Mesendoderm (in vitro differentiated cells): ENCODE measurements around the gene CMIP.

Source experiments
- DNase-seq: peaks from one replicate; pipeline ENCODE4 v3.0.0; 2013
- H2AK5ac ChIP-seq: 2 replicates; pipeline ENCODE4 v1.6.1; 2013; ENCODE audit warnings: low read length, inconsistent platforms
- H2BK120ac ChIP-seq: 2 replicates; pipeline ENCODE4 v1.6.1; 2013; ENCODE audit warnings: low read depth, mild to moderate bottlenecking, low read length, moderate library complexity, mixed read lengths
- H2BK15ac ChIP-seq: replicated peaks from 2 replicates; pipeline ENCODE4 v1.6.1; 2013; ENCODE audit warnings: low read depth, mild to moderate bottlenecking, moderate library complexity
- H2BK5ac ChIP-seq: 2 replicates; pipeline ENCODE4 v1.6.1; 2013; ENCODE audit warnings: low read length, inconsistent platforms
- H3K18ac ChIP-seq: 2 replicates; pipeline ENCODE4 v1.6.1; 2013; ENCODE audit warnings: mild to moderate bottlenecking, low read length, mixed read lengths
- H3K23ac ChIP-seq: one replicate; pipeline ENCODE4 v1.6.1; 2013; ENCODE audit warnings: low read length
- H3K27ac ChIP-seq: 2 replicates; pipeline ENCODE4 v1.5.1; 2013; ENCODE audit warnings: low read depth, mild to moderate bottlenecking, inconsistent platforms, low read length, moderate library complexity
- H3K27me3 ChIP-seq: 2 replicates; pipeline ENCODE4 v1.6.1; 2013; ENCODE audit warnings: low read length, control low read depth, mild to moderate bottlenecking, inconsistent platforms; ENCODE audit not compliant: insufficient read depth, poor library complexity
- H3K36me3 ChIP-seq: 2 replicates; pipeline ENCODE4 v1.6.1; 2013; ENCODE audit warnings: low read length, inconsistent platforms; ENCODE audit not compliant: control insufficient read depth, insufficient read depth
- H3K4ac ChIP-seq: one replicate; pipeline ENCODE4 v1.6.1; 2013; ENCODE audit warnings: low read depth, mild to moderate bottlenecking, low read length, moderate library complexity
- H3K4me1 ChIP-seq: 2 replicates; pipeline ENCODE4 v1.6.1; 2013; ENCODE audit warnings: low read depth, low read length, inconsistent platforms; ENCODE audit not compliant: control insufficient read depth
- H3K4me2 ChIP-seq: 2 replicates; pipeline ENCODE4 v1.6.1; 2013; ENCODE audit warnings: low read length
- H3K4me3 ChIP-seq: 2 replicates; pipeline ENCODE4 v1.5.1; 2013; ENCODE audit warnings: mild to moderate bottlenecking, low read length
- H3K56ac ChIP-seq: one replicate; pipeline ENCODE4 v1.6.1; 2013; ENCODE audit warnings: low read length
- H3K79me1 ChIP-seq: 2 replicates; pipeline ENCODE4 v1.6.1; 2013; ENCODE audit warnings: low read length, inconsistent platforms
- H3K79me2 ChIP-seq: 2 replicates; pipeline ENCODE4 v1.6.1; 2013; ENCODE audit warnings: mild to moderate bottlenecking, low read length; ENCODE audit not compliant: control insufficient read depth, insufficient read depth
- H3K9ac ChIP-seq: 2 replicates; pipeline ENCODE4 v1.6.1; 2013; ENCODE audit warnings: low read length, inconsistent platforms
- H4K5ac ChIP-seq: one replicate; pipeline ENCODE4 v1.6.1; 2013; ENCODE audit warnings: low read length
- H4K8ac ChIP-seq: one replicate; pipeline ENCODE4 v1.6.1; 2013; ENCODE audit warnings: low read depth, mild to moderate bottlenecking, control low read depth, low read length, moderate library complexity
- WGBS: extraction: QIAGEN DNeasy Blood & Tissue Kit; methylation state at CpG from one replicate; pipeline ENCODE4 v1.1.7; 2013; ENCODE audit warnings: low lambda C conversion rate, missing lambda C conversion rate; ENCODE audit not compliant: insufficient coverage; ENCODE audit errors: extremely low coverage; 5-methylcytosine and 5-hydroxymethylcytosine counted together

The CMIP gene

DNA sequence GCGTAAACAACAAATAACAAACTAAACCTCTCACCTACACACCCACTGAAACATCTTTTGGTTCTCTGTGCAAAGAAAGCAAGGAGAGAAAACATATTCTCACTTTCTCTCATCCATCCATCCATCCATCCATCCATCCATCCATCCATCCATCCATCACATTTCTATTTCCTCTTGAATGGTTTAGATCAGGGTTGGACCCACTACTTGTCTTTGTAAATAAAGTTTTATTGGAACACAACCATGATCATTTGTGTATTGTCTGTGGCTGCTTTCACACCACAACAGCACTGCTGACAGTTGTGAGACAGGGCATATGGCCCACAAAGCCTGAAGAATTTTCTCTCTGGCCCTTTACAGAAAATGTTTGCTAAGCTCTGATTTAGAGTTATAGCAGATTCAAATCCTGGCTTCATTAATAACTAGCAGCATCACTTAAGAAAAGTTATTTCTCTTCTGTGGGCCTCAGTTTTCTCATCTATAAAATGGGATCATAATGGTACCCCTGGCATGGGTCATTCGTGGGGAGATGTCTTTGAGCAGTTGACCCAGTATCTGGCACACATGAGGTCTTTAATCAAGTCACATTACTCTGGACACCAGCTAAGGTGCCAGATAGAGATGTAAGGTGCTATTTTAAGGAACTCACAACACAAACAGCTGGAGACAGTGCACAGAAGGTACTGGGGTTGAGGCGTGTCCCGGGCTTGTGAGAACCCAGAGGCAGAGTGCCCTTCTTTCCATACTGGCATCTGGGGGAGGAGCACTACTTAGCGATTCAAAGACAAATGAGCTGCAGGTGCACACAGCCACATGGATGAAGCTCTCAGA is 146.3 kb downstream of the CMIP start:
- Histone ChIP-seq H3K56ac (no peak overlapping the region), H4K5ac (no peak overlapping the region), H3K9ac (no peak overlapping the region), H3K4me3 (no peak overlapping the region), H2BK5ac (no peak overlapping the region), H2BK120ac (no peak overlapping the region), H4K8ac (no peak overlapping the region), H3K27me3 (no peaks in the 10 kb centered on the region), H3K18ac (no peak overlapping the region), H3K23ac (no peak overlapping the region), H3K4ac (no peak overlapping the region), H2AK5ac (no peak overlapping the region), H3K27ac (no peak overlapping the region), H3K36me3 (no peaks in the 10 kb centered on the region), H3K4me1 (peaks cover 5% of the 10 kb centered on the region), H3K4me2 (no peak overlapping the region), H2BK15ac (no peak overlapping the region), H3K79me1 (peaks cover 31% of the 10 kb centered on the region), H3K79me2 (peaks cover 13% of the 10 kb centered on the region)
- no peak for DNase-seq
- no CpG with 5 or more reads among the region's 5 CpGs for WGBS

DNA sequence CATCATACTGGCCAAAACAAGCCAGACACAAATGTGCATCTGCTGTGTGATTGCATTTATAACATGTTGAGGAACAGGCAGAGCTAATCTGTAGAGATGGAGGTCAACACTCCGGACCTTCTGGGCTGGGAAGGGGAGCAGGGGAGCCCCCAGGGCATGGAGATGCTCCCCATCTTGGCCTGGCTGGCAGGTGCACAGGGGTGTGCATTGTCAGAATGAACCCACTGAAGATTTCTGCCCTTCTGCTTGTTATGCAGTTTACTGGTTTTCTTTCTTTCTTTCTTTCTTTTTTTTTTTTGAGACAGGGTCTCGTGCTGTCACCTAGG is 146.9 kb downstream of the CMIP start:
- Histone ChIP-seq H3K79me2 (peaks cover 10% of the 10 kb centered on the region), H3K56ac (no peak overlapping the region), H2AK5ac (no peak overlapping the region), H3K4me3 (no peak overlapping the region), H2BK120ac (no peak overlapping the region), H2BK15ac (no peak overlapping the region), H2BK5ac (no peak overlapping the region), H3K36me3 (no peaks in the 10 kb centered on the region), H3K23ac (no peak overlapping the region), H3K4ac (no peak overlapping the region), H3K4me1 (no peaks in the 10 kb centered on the region), H4K8ac (no peak overlapping the region), H3K4me2 (no peak overlapping the region), H3K9ac (no peak overlapping the region), H4K5ac (no peak overlapping the region), H3K79me1 (peaks cover 28% of the 10 kb centered on the region), H3K18ac (no peak overlapping the region), H3K27ac (no peak overlapping the region), H3K27me3 (no peaks in the 10 kb centered on the region)
- no CpG with 5 or more reads among the region's 2 CpGs for WGBS
- DNase-seq = no peak

DNA sequence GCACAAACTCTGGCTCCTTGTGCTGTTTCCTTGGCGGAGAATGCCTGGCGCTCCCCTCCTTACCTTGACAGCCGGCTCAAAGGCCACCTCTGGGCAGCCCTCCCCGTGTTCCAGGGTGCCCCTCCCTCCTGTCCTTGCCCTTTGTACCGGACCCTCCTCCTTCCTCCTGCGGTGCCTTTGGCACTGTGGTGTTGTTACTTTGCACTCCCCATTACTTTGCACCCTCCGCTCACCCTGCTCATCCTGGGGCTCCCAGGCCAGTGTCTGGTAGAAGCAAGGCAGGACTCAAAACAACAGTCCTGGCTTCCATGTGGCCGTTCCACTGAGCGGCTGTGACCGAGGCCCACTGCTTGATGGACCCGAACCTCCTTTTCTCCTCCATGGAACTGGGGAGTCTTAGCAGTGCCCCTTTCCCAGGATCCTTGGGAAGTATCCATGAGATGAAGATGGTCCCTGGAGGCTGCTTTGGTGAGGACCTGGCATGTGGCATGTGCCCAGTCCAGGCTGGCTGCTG is 147.8 kb downstream of the CMIP start:
- Histone ChIP-seq H3K56ac (no peak overlapping the region), H2BK120ac (no peak overlapping the region), H3K4me2 (no peak overlapping the region), H2BK15ac (no peak overlapping the region), H3K4ac (no peak overlapping the region), H3K4me3 (no peak overlapping the region), H3K27me3 (no peaks in the 10 kb centered on the region), H4K5ac (no peak overlapping the region), H3K9ac (no peak overlapping the region), H3K23ac (no peak overlapping the region), H3K4me1 (no peaks in the 10 kb centered on the region), H3K18ac (no peak overlapping the region), H3K27ac (no peak overlapping the region), H2AK5ac (no peak overlapping the region), H3K79me2 (peaks cover 8% of the 10 kb centered on the region), H3K79me1 (peaks cover 24% of the 10 kb centered on the region), H3K36me3 (no peaks in the 10 kb centered on the region), H2BK5ac (no peak overlapping the region), H4K8ac (no peak overlapping the region)
- DNase-seq = no peak
- no CpG with 5 or more reads among the region's 11 CpGs for WGBS

DNA sequence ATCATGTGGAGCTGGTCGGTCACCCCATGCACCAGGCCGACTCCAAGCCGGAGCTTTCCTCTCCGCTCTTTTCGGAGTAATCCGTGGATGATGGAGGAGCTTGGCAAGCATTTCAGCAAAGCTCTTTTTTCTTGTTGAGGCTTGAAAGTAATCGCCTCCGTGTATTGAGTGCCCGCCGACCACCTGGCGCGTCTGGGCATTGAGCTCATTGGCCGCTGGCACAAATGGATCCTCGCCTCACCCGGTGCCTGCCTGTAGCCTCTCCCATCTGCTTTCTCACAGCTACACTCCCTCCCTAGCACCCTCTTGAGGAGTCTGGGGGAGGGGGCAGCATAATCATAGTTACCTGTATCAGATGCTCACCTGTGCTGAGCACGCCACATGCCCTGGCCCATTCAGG is 148.9 kb downstream of the CMIP start:
- H2BK5ac ChIP-seq = no peak overlapping the region
- no peaks in the 10 kb centered on the region for H3K4me1 ChIP-seq

DNA sequence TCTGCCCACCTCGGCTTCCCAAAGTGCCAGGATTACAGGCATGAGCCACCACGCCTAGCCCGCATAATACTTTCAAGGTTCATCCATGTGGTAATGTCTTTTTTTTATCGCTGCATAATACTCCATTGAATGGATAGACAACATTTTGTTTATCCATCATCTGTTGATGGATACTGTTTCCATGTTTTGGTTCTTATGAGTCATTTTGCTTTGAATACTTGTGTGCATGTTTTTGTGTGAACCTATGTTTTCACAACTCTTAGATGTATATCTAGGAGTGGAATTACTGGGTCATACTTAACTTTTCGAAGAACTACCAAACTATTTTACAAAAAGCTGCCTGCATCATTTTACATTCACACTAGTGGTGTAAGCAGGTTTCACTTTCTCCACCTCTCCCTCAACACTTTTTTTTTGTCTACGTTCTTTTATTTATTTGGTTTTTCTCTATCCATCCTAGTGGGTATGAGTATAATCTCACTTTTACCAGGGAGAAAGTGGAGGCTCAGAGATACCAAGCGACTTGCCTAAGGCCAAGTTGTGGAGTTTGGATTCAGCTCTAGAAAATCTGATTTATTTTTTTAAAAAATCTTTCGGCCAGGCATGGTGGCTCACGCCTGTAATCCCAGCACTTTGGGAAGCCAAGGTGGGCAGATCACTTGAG is 151.2 kb downstream of the CMIP start:
- no peaks in the 10 kb centered on the region for H3K4me1 ChIP-seq
- no peak overlapping the region for H4K5ac ChIP-seq
- no peak for DNase-seq
- H3K79me1 ChIP-seq = peaks cover 26% of the 10 kb centered on the region
- H4K8ac ChIP-seq = no peak overlapping the region
- H3K18ac ChIP-seq = no peak overlapping the region
- H2BK15ac ChIP-seq = no peak overlapping the region
- H3K79me2 ChIP-seq = peaks cover 4% of the 10 kb centered on the region
- no peaks in the 10 kb centered on the region for H3K36me3 ChIP-seq
- no peak overlapping the region for H3K4ac ChIP-seq
- no peak overlapping the region for H3K56ac ChIP-seq
- no peak overlapping the region for H3K23ac ChIP-seq
- H3K4me2 ChIP-seq = no peak overlapping the region
- no peak overlapping the region for H3K9ac ChIP-seq
- H2BK120ac ChIP-seq = no peak overlapping the region
- no peak overlapping the region for H2AK5ac ChIP-seq
- no peak overlapping the region for H3K4me3 ChIP-seq
- H3K27me3 ChIP-seq = no peaks in the 10 kb centered on the region
- no peak overlapping the region for H2BK5ac ChIP-seq
- whole genome bisulfite sequencing = no CpG with 5 or more reads among the region's 9 CpGs
- no peak overlapping the region for H3K27ac ChIP-seq

More for the DNA sequence above, 148.9 kb downstream of the CMIP start:
- H3K4me2 ChIP-seq = no peak overlapping the region
- H2BK15ac ChIP-seq = no peak overlapping the region
- H3K79me1 ChIP-seq = peaks cover 22% of the 10 kb centered on the region
- WGBS = no CpG with 5 or more reads among the region's 16 CpGs
- H4K5ac ChIP-seq = no peak overlapping the region
- H3K27ac ChIP-seq = no peak overlapping the region
- no peak overlapping the region for H2BK120ac ChIP-seq
- DNase-seq = no peak
- peaks cover 5% of the 10 kb centered on the region for H3K79me2 ChIP-seq
- no peak overlapping the region for H4K8ac ChIP-seq
- no peaks in the 10 kb centered on the region for H3K27me3 ChIP-seq
- no peak overlapping the region for H3K4ac ChIP-seq
- H3K4me3 ChIP-seq = no peak overlapping the region
- no peak overlapping the region for H3K9ac ChIP-seq
- H2AK5ac ChIP-seq = no peak overlapping the region
- no peaks in the 10 kb centered on the region for H3K36me3 ChIP-seq
- no peak overlapping the region for H3K18ac ChIP-seq
- H3K56ac ChIP-seq = no peak overlapping the region
- no peak overlapping the region for H3K23ac ChIP-seq
